HUES6 (cell line): ENCODE data around the gene RHOT1.
"Not testable (repeated sequence)": the region's sequence is repeated elsewhere in the genome, so short reads cannot be mapped to it uniquely, and the experiment has no call there.

Experiments used
- H3K27ac ChIP-seq: 2 replicates; pipeline ENCODE4 v1.7.0; 2013; ENCODE audit warnings: low read depth, mild to moderate bottlenecking, low read length, inconsistent platforms
- H3K27me3 ChIP-seq: 2 replicates; pipeline ENCODE4 v1.6.1; 2013; ENCODE audit warnings: low read length; ENCODE audit not compliant: control insufficient read depth, insufficient read depth
- H3K36me3 ChIP-seq: 2 replicates; pipeline ENCODE4 v1.6.1; 2013; ENCODE audit warnings: low read length; ENCODE audit not compliant: control insufficient read depth, insufficient read depth
- H3K4me1 ChIP-seq: 2 replicates; pipeline ENCODE4 v1.6.1; 2013; ENCODE audit warnings: low read length; ENCODE audit not compliant: control insufficient read depth, insufficient read depth
- H3K4me3 ChIP-seq: 2 replicates; pipeline ENCODE4 v1.5.1; 2013; ENCODE audit warnings: low read depth, low read length
- H3K9ac ChIP-seq: one replicate; pipeline ENCODE4 v1.6.1; 2013; ENCODE audit warnings: mild to moderate bottlenecking, low read length
- H3K9me3 ChIP-seq: 2 replicates; pipeline ENCODE4 v1.6.1; 2013; ENCODE audit warnings: low read depth, low read length; ENCODE audit not compliant: control insufficient read depth, insufficient read depth

RHOT1 gene

DNA sequence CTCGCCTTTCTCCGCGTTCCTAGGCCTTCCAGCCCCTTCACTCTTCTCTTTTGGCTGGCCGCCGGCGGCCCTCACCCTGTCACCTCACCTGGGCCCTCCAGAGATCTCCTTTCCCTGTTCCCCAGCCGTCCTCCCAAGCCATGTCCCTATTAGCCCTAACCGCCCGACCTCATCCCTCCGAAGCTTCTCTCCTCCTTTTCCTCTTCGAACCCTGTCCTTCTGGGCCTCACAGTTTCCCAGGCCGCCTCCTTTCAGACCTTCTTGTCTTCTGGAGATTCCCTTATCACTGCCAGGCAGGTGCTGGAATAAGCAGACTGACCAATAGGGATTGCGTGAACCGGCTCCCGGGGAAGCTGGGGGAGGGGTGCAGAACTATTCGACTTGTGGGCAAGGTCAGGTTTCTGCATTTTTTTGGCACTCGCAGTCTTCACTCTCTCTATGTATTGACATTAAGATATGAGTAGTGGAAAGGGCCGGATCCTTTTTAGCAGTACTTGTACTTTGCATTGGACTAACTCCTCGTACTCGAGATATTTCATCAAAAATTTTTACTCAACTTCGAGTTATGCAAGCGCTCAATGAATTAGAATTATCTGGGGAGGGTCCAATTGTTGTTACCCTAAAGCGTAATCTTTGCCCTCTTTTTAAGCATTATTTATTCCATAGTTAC is 690 bp downstream of the RHOT1 start:
- no peaks in the 10 kb centered on the region for H3K9me3 ChIP-seq
- H3K4me3 ChIP-seq = peak overlapping the region; percentile 78
- no peaks in the 10 kb centered on the region for H3K4me1 ChIP-seq
- peak overlapping the region; percentile 53 for H3K9ac ChIP-seq
- H3K27ac ChIP-seq = no peak overlapping the region
- H3K27me3 ChIP-seq = no peaks in the 10 kb centered on the region
- H3K36me3 ChIP-seq = no peaks in the 10 kb centered on the region; the same call in 1 of the 2 replicates

DNA sequence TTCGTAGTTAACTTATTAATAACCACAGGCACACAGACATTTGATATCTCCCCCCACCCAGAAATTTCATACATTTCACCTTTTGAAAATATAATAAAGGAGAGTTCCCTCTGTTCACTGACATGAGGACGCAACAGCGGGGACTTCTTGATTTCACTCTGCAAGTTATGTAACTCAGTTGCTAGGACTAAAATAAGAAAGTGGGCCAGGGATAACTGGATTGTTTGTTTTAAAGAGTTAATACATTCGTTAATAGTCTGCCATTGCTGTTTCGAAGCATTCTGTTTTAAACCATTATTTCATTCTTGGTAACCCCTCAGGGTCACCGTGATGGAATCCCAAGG is 1.2 kb downstream of the RHOT1 start:
- no peaks in the 10 kb centered on the region for H3K27me3 ChIP-seq
- H3K4me3 ChIP-seq = peak overlapping the region; percentile 78
- no peaks in the 10 kb centered on the region; the same call in 1 of the 2 replicates for H3K36me3 ChIP-seq
- H3K27ac ChIP-seq = no peak overlapping the region
- H3K9me3 ChIP-seq = no peaks in the 10 kb centered on the region
- no peaks in the 10 kb centered on the region for H3K4me1 ChIP-seq
- no peak overlapping the region for H3K9ac ChIP-seq

DNA sequence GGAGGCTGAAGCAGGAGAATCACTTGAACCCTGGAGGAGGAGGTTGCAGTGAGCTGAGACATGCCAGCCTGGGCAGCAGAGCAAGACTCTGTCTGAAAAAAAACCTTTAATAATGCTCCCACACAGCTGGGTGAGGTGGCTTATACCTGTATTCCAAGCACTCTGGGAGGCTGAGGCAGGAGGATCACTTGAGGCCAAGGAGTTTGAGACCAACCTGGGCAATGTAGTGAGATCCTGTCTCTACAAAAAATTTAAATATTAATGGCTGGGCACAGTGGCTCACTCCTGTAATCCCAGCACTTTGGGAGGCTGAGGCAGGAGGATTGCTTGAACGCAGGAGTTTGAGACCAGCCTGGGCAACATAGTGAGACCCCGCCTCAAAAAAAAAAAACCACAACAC is 2.1 kb downstream of the RHOT1 start:
- H3K27ac ChIP-seq, H3K4me3 ChIP-seq, H3K9ac ChIP-seq, H3K9me3 ChIP-seq, H3K4me1 ChIP-seq, H3K27me3 ChIP-seq, H3K36me3 ChIP-seq: not testable (repeated sequence)

DNA sequence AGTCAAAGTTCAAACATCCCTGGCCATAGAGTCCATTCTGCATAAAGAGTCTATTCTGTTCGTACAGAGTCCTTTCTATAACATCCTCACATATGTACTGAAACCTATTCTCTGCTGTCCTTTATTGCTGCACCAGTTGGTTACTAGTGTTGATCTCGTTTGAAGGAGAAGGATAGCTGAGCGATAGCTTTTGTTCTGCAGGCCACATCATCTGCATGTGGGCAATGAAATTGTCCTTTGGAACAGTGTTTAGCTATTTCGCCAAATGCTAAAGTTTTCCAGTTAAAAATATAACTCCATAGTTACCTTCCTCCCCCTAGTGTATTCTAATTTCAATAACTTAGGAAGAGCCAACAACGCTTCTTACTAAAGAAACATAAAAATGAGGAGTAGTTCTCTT is 6.0 kb downstream of the RHOT1 start:
- Histone ChIP-seq H3K9ac (no peak overlapping the region), H3K9me3 (no peaks in the 10 kb centered on the region), H3K27me3 (no peaks in the 10 kb centered on the region), H3K4me1 (no peaks in the 10 kb centered on the region), H3K36me3 (peaks cover 6% of the 10 kb centered on the region), H3K4me3 (no peak overlapping the region), H3K27ac (no peak overlapping the region)

DNA sequence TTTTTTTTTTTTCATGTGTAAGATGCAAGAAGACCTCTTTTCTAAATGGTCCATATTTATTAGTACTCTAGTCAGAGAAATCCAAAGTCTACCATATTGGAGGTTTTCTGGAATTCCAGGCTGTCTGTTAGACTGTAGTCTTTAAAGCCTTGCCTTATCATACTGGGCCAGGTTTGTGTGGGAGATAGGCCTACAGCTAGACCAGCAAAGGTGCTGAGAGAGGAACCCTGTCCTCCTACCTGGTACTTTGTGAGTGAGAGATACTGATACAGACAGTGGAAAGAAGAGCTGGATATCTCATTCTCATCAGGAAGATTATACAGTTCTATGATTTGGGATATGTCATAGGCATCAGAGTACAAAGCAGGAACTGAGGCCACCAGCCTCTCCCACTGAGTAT is 8.1 kb downstream of the RHOT1 start:
- Histone ChIP-seq H3K36me3 (peaks cover 16% of the 10 kb centered on the region), H3K27me3 (no peaks in the 10 kb centered on the region), H3K9ac (no peak overlapping the region), H3K4me3 (no peak overlapping the region), H3K9me3 (no peaks in the 10 kb centered on the region), H3K4me1 (no peaks in the 10 kb centered on the region), H3K27ac (no peak overlapping the region)

DNA sequence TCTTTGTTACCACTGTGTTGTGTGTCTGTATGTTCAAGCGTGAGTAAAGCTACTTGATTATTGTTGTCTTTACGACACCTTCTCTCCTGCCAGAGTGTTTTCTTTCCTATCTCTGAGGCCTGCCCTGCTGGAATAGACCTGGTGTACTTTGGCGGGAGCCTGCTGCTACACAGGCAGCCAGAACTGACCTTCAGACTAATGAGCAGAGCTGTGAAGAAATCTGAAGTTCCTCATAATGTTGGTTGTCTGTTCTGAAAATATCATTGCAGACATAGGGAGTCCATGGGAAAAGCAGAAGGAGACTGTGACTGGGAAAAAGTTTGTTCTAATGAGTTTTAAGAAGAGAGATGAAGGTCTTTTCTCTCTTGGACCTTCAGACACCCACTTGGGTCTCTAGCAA is 9.8 kb downstream of the RHOT1 start:
- Histone ChIP-seq H3K27ac (no peak overlapping the region), H3K36me3 (peaks cover 21% of the 10 kb centered on the region), H3K9me3 (no peaks in the 10 kb centered on the region), H3K4me3 (no peak overlapping the region), H3K4me1 (no peaks in the 10 kb centered on the region), H3K27me3 (no peaks in the 10 kb centered on the region), H3K9ac (no peak overlapping the region)

DNA sequence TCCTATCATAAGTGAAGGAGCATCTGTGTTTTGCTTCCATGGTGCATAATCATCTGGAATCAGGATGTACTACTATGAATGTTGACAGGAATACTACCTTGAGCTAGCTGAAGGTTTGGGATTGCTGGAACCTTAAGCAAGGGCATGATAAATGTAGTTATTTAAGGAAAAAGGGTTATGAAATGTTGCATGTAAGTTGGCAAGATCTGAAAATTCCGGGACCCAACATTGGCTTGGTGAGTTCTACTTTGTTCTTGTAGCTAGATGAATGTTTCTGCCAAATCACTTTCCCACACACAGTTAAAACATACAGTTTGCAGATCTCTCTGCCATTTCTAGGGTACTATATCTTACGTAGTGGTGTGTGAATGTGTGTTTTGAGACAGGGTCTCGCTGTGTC is 13.6 kb downstream of the RHOT1 start:
- H3K4me1 ChIP-seq = no peaks in the 10 kb centered on the region
- no peak overlapping the region for H3K27ac ChIP-seq
- H3K27me3 ChIP-seq = no peaks in the 10 kb centered on the region
- H3K4me3 ChIP-seq = no peak overlapping the region
- no peaks in the 10 kb centered on the region for H3K9me3 ChIP-seq
- peaks cover 33% of the 10 kb centered on the region for H3K36me3 ChIP-seq
- H3K9ac ChIP-seq = no peak overlapping the region

DNA sequence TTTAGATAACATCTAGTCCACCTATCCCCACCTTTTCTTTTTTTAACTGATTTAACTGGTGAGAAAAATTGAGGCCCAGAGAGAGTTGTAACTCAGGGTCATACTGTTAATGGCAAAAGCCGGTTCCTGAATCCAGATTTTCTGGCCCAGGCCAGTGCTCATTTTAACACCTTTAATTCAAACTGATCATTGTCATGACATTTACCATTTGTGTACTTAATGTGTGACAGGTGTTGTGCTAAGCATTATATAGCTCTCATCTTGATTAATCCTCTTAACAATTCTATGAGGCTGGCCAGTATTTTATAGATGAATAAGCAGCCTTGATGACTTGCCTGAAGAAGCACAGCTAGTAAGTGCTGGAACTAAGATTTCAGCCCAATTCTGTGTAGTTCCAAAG is 14.4 kb downstream of the RHOT1 start:
- H3K27ac ChIP-seq = no peak overlapping the region
- no peak overlapping the region for H3K4me3 ChIP-seq
- H3K27me3 ChIP-seq = no peaks in the 10 kb centered on the region
- no peak overlapping the region for H3K9ac ChIP-seq
- peaks cover 39% of the 10 kb centered on the region for H3K36me3 ChIP-seq
- no peaks in the 10 kb centered on the region for H3K9me3 ChIP-seq
- H3K4me1 ChIP-seq = no peaks in the 10 kb centered on the region

DNA sequence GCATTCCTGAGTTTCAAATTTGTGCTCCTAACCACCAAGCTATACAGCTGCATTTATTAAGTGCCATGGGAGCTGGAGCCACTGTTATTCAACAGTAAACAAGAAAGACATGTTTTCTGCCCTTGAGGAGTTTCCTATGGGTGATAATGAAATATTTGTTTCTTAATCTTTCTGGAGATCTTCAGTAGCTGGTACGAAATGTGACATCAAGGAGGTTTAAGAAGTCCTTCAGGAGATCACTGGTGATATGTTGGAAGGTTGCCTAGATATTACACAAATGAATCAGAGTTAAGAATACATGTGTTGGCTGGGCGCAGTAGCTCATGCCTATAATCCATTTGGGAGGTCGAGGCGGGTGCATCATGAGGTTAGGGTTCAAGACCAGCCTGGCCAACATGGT is 14.9 kb downstream of the RHOT1 start:
- Histone ChIP-seq H3K4me1 (no peaks in the 10 kb centered on the region), H3K9ac (no peak overlapping the region), H3K36me3 (peaks cover 40% of the 10 kb centered on the region), H3K27ac (no peak overlapping the region), H3K27me3 (no peaks in the 10 kb centered on the region), H3K4me3 (no peak overlapping the region), H3K9me3 (no peaks in the 10 kb centered on the region)

DNA sequence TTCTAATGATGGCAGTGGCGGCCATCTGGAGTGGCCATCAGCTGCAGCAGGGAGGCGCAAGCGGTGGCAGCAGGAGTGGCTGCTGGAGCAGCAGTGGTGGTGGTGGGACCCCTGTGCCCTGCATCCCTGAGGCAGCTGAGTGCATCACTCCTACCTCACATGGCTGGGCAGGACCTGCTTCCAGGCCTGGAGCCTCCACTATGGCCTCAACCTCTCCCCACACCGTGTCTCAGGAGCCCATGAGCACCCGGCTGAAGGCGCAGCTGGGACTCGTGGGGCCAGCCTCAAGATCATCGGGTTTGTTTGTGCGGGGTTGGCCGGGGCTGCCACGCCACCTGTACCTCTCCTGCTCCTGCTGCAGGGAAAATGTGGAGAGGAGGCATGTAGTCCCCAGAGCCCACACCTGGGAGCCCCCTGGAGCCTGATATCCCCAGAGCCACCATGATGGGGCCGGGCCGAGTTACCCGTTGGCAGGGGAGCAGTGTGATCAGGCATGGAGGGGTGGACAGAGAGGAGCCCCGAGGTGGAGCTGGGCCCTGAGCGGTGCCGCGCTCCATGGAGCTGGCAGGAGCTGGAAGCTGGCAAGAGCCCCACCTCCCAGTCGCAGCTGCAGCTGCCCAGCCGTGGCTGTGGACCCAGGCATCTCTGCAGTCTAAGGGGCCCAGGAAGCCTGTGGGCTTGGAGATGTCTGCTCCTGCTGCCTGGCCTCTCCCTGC is 16.7 kb downstream of the RHOT1 start:
- no peaks in the 10 kb centered on the region for H3K27me3 ChIP-seq
- peaks cover 27% of the 10 kb centered on the region for H3K36me3 ChIP-seq
- no peak overlapping the region for H3K27ac ChIP-seq
- H3K4me3 ChIP-seq = no peak overlapping the region
- peaks cover 2% of the 10 kb centered on the region; the same call in 1 of the 2 replicates for H3K9me3 ChIP-seq
- no peaks in the 10 kb centered on the region for H3K4me1 ChIP-seq
- no peak overlapping the region for H3K9ac ChIP-seq

DNA sequence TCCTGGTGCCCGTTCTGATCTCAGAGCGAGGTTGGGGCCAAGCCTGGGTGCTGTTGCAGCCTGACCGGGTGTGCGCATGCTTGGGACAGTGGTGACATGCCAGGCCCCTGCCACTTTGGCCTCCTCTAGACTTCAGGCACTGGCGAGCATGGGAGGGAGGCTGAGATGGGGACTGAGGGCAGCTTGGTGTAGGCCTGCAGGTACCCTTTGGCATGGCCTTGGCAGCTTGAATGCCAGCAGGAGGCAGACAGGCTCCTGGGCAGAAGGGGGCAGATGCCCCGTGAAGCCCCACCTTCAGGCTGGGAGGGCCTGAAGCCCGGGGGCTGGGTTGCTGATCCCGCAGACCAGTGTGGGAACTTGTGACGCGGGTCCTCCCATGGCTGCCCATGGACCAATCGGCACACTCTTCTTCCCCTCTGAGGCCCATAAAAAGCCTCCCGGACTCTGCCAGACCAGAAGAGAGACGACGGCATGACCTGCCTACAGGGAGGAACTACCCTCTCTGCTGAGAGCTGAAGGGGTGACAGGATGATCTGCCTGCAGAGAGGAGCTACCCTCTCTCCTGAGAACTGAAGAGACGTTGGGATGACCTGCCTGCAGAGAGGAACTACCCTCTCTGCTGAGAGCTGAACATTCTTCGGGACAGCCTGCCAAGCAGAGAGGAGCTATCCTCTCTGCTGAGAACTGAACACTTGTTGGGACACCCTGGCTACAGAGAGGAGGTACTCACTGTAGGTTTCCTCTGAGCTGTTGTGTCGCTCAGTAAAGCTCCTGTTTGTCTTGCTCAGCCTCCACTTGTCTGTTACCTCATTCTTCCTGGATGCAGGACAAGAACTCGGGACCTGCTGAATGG is 17.5 kb downstream of the RHOT1 start:
- H3K9me3 ChIP-seq = peaks cover 2% of the 10 kb centered on the region; the same call in 1 of the 2 replicates
- H3K27ac ChIP-seq = no peak overlapping the region
- no peaks in the 10 kb centered on the region for H3K4me1 ChIP-seq
- no peak overlapping the region for H3K9ac ChIP-seq
- H3K36me3 ChIP-seq = peaks cover 26% of the 10 kb centered on the region
- H3K4me3 ChIP-seq = no peak overlapping the region
- no peaks in the 10 kb centered on the region for H3K27me3 ChIP-seq
